Stimulated activated CD4-positive, alpha-beta T cell treated with anti-CD3 and anti-CD28 coated beads, Interleukin-2, amount 100 ng/mL, for 4 hours (primary cell): ENCODE measurements around the gene AP2S1.
"Not testable (repeated sequence)": the region's sequence is repeated elsewhere in the genome, so short reads cannot be mapped to it uniquely, and the experiment has no call there.

Source experiments
- DNase-seq: peaks from one replicate; pipeline ENCODE4 v3.0.0-alpha.2; 2020; ENCODE audit warnings: low read depth

Gene AP2S1

GRCh38 chr19:46867170-46867569, 16.5 kb upstream of the AP2S1 start:
- no peak for DNase-seq

GRCh38 chr19:46866407-46867136, 15.9 kb upstream of the AP2S1 start:
- no peak for DNase-seq

- no peak for DNase-seq
These were observed 13.4 kb upstream of the AP2S1 start for GRCh38 chr19:46863818-46864629.

GRCh38 chr19:46862974-46863632, 12.5 kb upstream of the AP2S1 start:
- DNase-seq: no peak

GRCh38 chr19:46862503-46862834, 11.8 kb upstream of the AP2S1 start:
- no peak for DNase-seq

GRCh38 chr19:46861691-46862502, 11.3 kb upstream of the AP2S1 start:
- DNase-seq: no peak

- DNase-seq: peak; percentile 72
These were observed 10.4 kb upstream of the AP2S1 start, which contains the start of gene ARHGAP35 for GRCh38 chr19:46860846-46861690. ARHGAP35 (plus strand) TSS chr19:46860997; CDS start chr19:46918676, 57,679 bp downstream.

- DNase-seq: peak; percentile 90
These were observed 9.6 kb upstream of the AP2S1 start for GRCh38 chr19:46860125-46860845.

- no peak for DNase-seq
These were observed 9.0 kb upstream of the AP2S1 start for GRCh38 chr19:46859637-46860124.

- peak; percentile 88 for DNase-seq
These were observed 5.7 kb upstream of the AP2S1 start for GRCh38 chr19:46856062-46857022.

- not testable (repeated sequence) for DNase-seq
These were observed 4.1 kb upstream of the AP2S1 start for GRCh38 chr19:46854698-46855097.

- no peak for DNase-seq
These were observed 2.2 kb upstream of the AP2S1 start for GRCh38 chr19:46852830-46853229.

- no peak for DNase-seq
These were observed 1.0 kb downstream of the AP2S1 start for GRCh38 chr19:46849610-46850009.

- no peak for DNase-seq
These were observed 2.3 kb downstream of the AP2S1 start for GRCh38 chr19:46848389-46848788.

- DNase-seq: no peak
These were observed 3.1 kb downstream of the AP2S1 start for GRCh38 chr19:46847528-46847927.

- DNase-seq: no peak
These were observed 4.6 kb downstream of the AP2S1 start for GRCh38 chr19:46845959-46846459.

GRCh38 chr19:46844067-46844489, 6.6 kb downstream of the AP2S1 start:
- DNase-seq: no peak

GRCh38 chr19:46842791-46843190, 7.9 kb downstream of the AP2S1 start:
- DNase-seq: no peak
